ENCODE measurements around the gene SLC35B2.
A peak's percentile ranks its signal among the peaks of the same experiment; 100 is the strongest.

The SLC35B2 gene

GRCh38 chr6:44257025-44257752, at the start of gene SLC35B2 (continued):
- peak; percentile 69; the same call in 1 of the 2 replicates for TF ChIP-seq ZNF335 (tag by site-specific recombination; conservative IDR thresholded peaks at IDR 0.05)
- TF ChIP-seq, protein P1, sequence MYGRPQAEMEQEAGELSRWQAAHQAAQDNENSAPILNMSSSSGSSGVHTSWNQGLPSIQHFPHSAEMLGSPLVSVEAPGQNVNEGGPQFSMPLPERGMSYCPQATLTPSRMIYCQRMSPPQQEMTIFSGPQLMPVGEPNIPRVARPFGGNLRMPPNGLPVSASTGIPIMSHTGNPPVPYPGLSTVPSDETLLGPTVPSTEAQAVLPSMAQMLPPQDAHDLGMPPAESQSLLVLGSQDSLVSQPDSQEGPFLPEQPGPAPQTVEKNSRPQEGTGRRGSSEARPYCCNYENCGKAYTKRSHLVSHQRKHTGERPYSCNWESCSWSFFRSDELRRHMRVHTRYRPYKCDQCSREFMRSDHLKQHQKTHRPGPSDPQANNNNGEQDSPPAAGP (tag by site-specific recombination; IDR thresholded peaks at IDR 0.05): peak; percentile 90; the same call in 1 of the 2 replicates
- TF ChIP-seq ZNF426 (tag by site-specific recombination; IDR thresholded peaks at IDR 0.05): no peak
- TF ChIP-seq ZNF747 (tag by site-specific recombination; IDR thresholded peaks at IDR 0.05): no peak
- peak; percentile 60; the same call in 1 of the 2 replicates for TF ChIP-seq ZNF561 (tag by site-specific recombination; IDR thresholded peaks at IDR 0.05; ENCODE audit: borderline replicate concordance)
- no peak for TF ChIP-seq ZNF518A (tag by site-specific recombination; conservative IDR thresholded peaks at IDR 0.05; ENCODE audit: low read depth)
- peak; percentile 91 for TF ChIP-seq ZNF324 (tag by site-specific recombination; IDR thresholded peaks at IDR 0.05)
- TF ChIP-seq, protein P2, sequence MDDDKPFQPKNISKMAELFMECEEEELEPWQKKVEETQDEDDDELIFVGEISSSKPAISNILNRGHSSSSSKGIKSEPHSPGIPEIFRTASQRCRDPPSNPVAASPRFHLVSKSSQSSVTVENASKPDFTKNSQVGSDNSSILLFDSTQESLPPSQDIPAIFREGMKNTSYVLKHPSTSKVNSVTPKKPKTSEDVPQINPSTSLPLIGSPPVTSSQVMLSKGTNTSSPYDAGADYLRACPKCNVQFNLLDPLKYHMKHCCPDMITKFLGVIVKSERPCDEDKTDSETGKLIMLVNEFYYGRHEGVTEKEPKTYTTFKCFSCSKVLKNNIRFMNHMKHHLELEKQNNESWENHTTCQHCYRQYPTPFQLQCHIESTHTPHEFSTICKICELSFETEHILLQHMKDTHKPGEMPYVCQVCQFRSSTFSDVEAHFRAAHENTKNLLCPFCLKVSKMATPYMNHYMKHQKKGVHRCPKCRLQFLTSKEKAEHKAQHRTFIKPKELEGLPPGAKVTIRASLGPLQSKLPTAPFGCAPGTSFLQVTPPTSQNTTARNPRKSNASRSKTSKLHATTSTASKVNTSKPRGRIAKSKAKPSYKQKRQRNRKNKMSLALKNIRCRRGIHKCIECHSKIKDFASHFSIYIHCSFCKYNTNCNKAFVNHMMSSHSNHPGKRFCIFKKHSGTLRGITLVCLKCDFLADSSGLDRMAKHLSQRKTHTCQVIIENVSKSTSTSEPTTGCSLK (tag by site-specific recombination; IDR thresholded peaks at IDR 0.05): no peak
- TF ChIP-seq ZNF692 (tag by site-specific recombination; IDR thresholded peaks at IDR 0.05): peak; percentile 92
- no peak for TF ChIP-seq ZNF214 (tag by site-specific recombination; IDR thresholded peaks at IDR 0.05; ENCODE audit: borderline replicate concordance)
- peak; percentile 72 for TF ChIP-seq ZBTB20 (tag by site-specific recombination; IDR thresholded peaks at IDR 0.05)
- TF ChIP-seq HOXD13 (CRISPR knock-in tag; IDR thresholded peaks at IDR 0.05; ENCODE audit: borderline replicate concordance): no peak
- TF ChIP-seq GLIS1 (tag by site-specific recombination; IDR thresholded peaks at IDR 0.05): peak; percentile 95
- TF ChIP-seq ZNF121 (tag by site-specific recombination; IDR thresholded peaks at IDR 0.05): no peak
- peak; percentile 96 for TF ChIP-seq KLF1 (tag by site-specific recombination; IDR thresholded peaks at IDR 0.05)
- no peak for TF ChIP-seq ZBTB1 (tag by site-specific recombination; IDR thresholded peaks at IDR 0.05)
- TF ChIP-seq ZIC2 (tag by site-specific recombination; IDR thresholded peaks at IDR 0.05): peak; percentile 82
- TF ChIP-seq ZNF658 (tag by site-specific recombination; IDR thresholded peaks at IDR 0.05): no peak
- TF ChIP-seq, protein P3, sequence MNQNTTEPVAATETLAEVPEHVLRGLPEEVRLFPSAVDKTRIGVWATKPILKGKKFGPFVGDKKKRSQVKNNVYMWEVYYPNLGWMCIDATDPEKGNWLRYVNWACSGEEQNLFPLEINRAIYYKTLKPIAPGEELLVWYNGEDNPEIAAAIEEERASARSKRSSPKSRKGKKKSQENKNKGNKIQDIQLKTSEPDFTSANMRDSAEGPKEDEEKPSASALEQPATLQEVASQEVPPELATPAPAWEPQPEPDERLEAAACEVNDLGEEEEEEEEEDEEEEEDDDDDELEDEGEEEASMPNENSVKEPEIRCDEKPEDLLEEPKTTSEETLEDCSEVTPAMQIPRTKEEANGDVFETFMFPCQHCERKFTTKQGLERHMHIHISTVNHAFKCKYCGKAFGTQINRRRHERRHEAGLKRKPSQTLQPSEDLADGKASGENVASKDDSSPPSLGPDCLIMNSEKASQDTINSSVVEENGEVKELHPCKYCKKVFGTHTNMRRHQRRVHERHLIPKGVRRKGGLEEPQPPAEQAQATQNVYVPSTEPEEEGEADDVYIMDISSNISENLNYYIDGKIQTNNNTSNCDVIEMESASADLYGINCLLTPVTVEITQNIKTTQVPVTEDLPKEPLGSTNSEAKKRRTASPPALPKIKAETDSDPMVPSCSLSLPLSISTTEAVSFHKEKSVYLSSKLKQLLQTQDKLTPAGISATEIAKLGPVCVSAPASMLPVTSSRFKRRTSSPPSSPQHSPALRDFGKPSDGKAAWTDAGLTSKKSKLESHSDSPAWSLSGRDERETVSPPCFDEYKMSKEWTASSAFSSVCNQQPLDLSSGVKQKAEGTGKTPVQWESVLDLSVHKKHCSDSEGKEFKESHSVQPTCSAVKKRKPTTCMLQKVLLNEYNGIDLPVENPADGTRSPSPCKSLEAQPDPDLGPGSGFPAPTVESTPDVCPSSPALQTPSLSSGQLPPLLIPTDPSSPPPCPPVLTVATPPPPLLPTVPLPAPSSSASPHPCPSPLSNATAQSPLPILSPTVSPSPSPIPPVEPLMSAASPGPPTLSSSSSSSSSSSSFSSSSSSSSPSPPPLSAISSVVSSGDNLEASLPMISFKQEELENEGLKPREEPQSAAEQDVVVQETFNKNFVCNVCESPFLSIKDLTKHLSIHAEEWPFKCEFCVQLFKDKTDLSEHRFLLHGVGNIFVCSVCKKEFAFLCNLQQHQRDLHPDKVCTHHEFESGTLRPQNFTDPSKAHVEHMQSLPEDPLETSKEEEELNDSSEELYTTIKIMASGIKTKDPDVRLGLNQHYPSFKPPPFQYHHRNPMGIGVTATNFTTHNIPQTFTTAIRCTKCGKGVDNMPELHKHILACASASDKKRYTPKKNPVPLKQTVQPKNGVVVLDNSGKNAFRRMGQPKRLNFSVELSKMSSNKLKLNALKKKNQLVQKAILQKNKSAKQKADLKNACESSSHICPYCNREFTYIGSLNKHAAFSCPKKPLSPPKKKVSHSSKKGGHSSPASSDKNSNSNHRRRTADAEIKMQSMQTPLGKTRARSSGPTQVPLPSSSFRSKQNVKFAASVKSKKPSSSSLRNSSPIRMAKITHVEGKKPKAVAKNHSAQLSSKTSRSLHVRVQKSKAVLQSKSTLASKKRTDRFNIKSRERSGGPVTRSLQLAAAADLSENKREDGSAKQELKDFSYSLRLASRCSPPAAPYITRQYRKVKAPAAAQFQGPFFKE (tag by site-specific recombination; IDR thresholded peaks at IDR 0.05; ENCODE audit: borderline replicate concordance): no peak
- TF ChIP-seq ZNF626 (tag by site-specific recombination; IDR thresholded peaks at IDR 0.05): no peak
- peak; percentile 58; the same call in 1 of the 2 replicates for TF ChIP-seq ZSCAN18 (tag by site-specific recombination; IDR thresholded peaks at IDR 0.05)
- peak; percentile 69 for TF ChIP-seq ZNF24 (tag by site-specific recombination; IDR thresholded peaks at IDR 0.05)

Data from HEK293 (cell line).